Mesenchymal stem cell (in vitro differentiated cells and primary cell): ENCODE results near the gene ZNF521.

Experiments
- DNase-seq: peaks from one replicate; pipeline ENCODE4 v3.0.0-alpha.2; 2013
- H2AFZ ChIP-seq: one replicate; pipeline ENCODE4 v1.6.1; 2013; ENCODE audit warnings: low read depth, mild to moderate bottlenecking, control low read depth, inconsistent platforms, low read length, moderate library complexity
- H2AK5ac ChIP-seq: 2 replicates; pipeline ENCODE4 v1.6.1; 2013; ENCODE audit warnings: low read length, moderate library complexity, mild to moderate bottlenecking, inconsistent platforms; ENCODE audit not compliant: severe bottlenecking
- H2BK120ac ChIP-seq: one replicate; pipeline ENCODE4 v1.6.1; 2013; ENCODE audit warnings: low read depth, mild to moderate bottlenecking, inconsistent platforms, low read length, moderate library complexity
- H2BK12ac ChIP-seq, 2 experiments: one replicate each; pipeline ENCODE4 v1.6.1; 2013; ENCODE audit warnings: inconsistent platforms in 2 of 2, low read length in 2 of 2, mild to moderate bottlenecking in 2 of 2, moderate library complexity in 2 of 2, control low read depth in 1 of 2
- H2BK15ac ChIP-seq: one replicate; pipeline ENCODE4 v1.6.1; 2013; ENCODE audit warnings: mild to moderate bottlenecking, low read depth, inconsistent platforms; ENCODE audit not compliant: poor library complexity, severe bottlenecking
- H2BK5ac ChIP-seq: 2 replicates; pipeline ENCODE4 v1.6.1; 2013; ENCODE audit warnings: low read depth, mild to moderate bottlenecking, low read length, control low read depth, inconsistent platforms; ENCODE audit not compliant: poor library complexity, severe bottlenecking
- H3K14ac ChIP-seq, 2 experiments: one replicate each; pipeline ENCODE4 v1.6.1; 2013; ENCODE audit warnings: inconsistent platforms in 2 of 2, low read length in 2 of 2, control low read depth in 1 of 2, mild to moderate bottlenecking in 1 of 2, moderate library complexity in 1 of 2
- H3K18ac ChIP-seq, 2 experiments: one replicate each; pipeline ENCODE4 v1.6.1; 2013; ENCODE audit warnings: inconsistent platforms in 2 of 2, low read length in 2 of 2, control low read depth in 1 of 2, low read depth in 1 of 2, mild to moderate bottlenecking in 1 of 2
- H3K23ac ChIP-seq, 2 experiments: one replicate each; pipeline ENCODE4 v1.6.1; 2013; ENCODE audit warnings: inconsistent platforms in 2 of 2, low read length in 2 of 2, mild to moderate bottlenecking in 2 of 2, moderate library complexity in 2 of 2, control low read depth in 1 of 2
- H3K27ac ChIP-seq: 2 replicates; pipeline ENCODE4 v1.5.1; 2013; ENCODE audit warnings: mild to moderate bottlenecking, moderate library complexity, low read length, control low read depth, inconsistent platforms; ENCODE audit not compliant: poor library complexity, severe bottlenecking
- H3K27me3 ChIP-seq, 2 experiments: 2 replicates each; pipeline versions ENCODE4 v1.6.1 to v1.7.0; 2013; ENCODE audit warnings: low read length in 2 of 2, mild to moderate bottlenecking in 2 of 2, moderate library complexity in 2 of 2, control low read depth in 1 of 2, inconsistent platforms in 1 of 2; ENCODE audit not compliant: control insufficient read depth in 1 of 2, insufficient read depth in 1 of 2
- H3K36me3 ChIP-seq, 2 experiments: 2 replicates each; pipeline versions ENCODE4 v1.6.1 to v1.7.0; 2013; ENCODE audit warnings: low read length in 2 of 2, control low read depth in 1 of 2, inconsistent platforms in 1 of 2, low read depth in 1 of 2, mild to moderate bottlenecking in 1 of 2; ENCODE audit not compliant: insufficient read depth in 2 of 2, control insufficient read depth in 1 of 2
- H3K4ac ChIP-seq, 2 experiments: one replicate each; pipeline ENCODE4 v1.6.1; 2013; ENCODE audit warnings: inconsistent platforms in 2 of 2, low read length in 2 of 2, mild to moderate bottlenecking in 2 of 2, moderate library complexity in 2 of 2, control low read depth in 1 of 2, low read depth in 1 of 2
- H3K4me1 ChIP-seq: 2 replicates; pipeline ENCODE4 v1.6.1; 2013; ENCODE audit warnings: low read depth, low read length, control low read depth; ENCODE audit not compliant: control insufficient read depth, insufficient read depth
- H3K4me2 ChIP-seq: 2 replicates; pipeline ENCODE4 v1.6.1; 2013; ENCODE audit warnings: low read length, mild to moderate bottlenecking, inconsistent platforms; ENCODE audit not compliant: poor library complexity, severe bottlenecking
- H3K4me3 ChIP-seq, 2 experiments: 2 replicates each; pipeline versions ENCODE4 v1.5.1 to v1.7.0; 2013; ENCODE audit warnings: low read length in 2 of 2, mild to moderate bottlenecking in 2 of 2, control low read depth in 1 of 2, low read depth in 1 of 2; ENCODE audit not compliant: insufficient read depth in 1 of 2
- H3K79me1 ChIP-seq: replicated peaks from 2 replicates; pipeline ENCODE4 v1.6.1; 2013; ENCODE audit warnings: mild to moderate bottlenecking, control low read depth, low read length, inconsistent platforms; ENCODE audit not compliant: poor library complexity, severe bottlenecking
- H3K9ac ChIP-seq: 2 replicates; pipeline ENCODE4 v1.7.0; 2013; ENCODE audit warnings: mild to moderate bottlenecking, low read length, moderate library complexity
- H3K9me3 ChIP-seq: 2 replicates; pipeline ENCODE4 v1.7.0; 2013; ENCODE audit warnings: mild to moderate bottlenecking, low read length; ENCODE audit not compliant: control insufficient read depth
- H4K8ac ChIP-seq: one replicate; pipeline ENCODE4 v1.6.1; 2013; ENCODE audit warnings: inconsistent platforms, mild to moderate bottlenecking, low read length, moderate library complexity
- H4K91ac ChIP-seq: one replicate; pipeline ENCODE4 v1.6.1; 2013; ENCODE audit warnings: mild to moderate bottlenecking, low read length, inconsistent platforms
- WGBS: methylation state at CpG from one replicate; pipeline ENCODE4 v1.1.7; 2013; ENCODE audit warnings: mixed read lengths; 5-methylcytosine and 5-hydroxymethylcytosine counted together

ZNF521 gene

GRCh38 chr18:25345081-25345866, 6.7 kb downstream of the ZNF521 start:
- Histone ChIP-seq H4K8ac (no peak overlapping the region), H3K4me1 (peaks cover 1% of the 10 kb centered on the region), H3K4me2 (no peak overlapping the region), H3K36me3 (no peaks in the 10 kb centered on the region), H2AK5ac (no peak overlapping the region), H3K27ac (no peak overlapping the region), H3K18ac (no peak overlapping the region), H3K4me3 (peak overlapping the region in 1 of 2 experiments; percentile 2), H3K27me3 (no peaks in the 10 kb centered on the region), H3K4ac (no peak overlapping the region), H2BK120ac (no peak overlapping the region), H2BK12ac (no peak overlapping the region), H3K9me3 (no peaks in the 10 kb centered on the region), H3K79me1 (peaks cover 10% of the 10 kb centered on the region), H2BK5ac (no peak overlapping the region), H3K23ac (no peak overlapping the region), H2AFZ (no peak overlapping the region), H3K9ac (peak overlapping the region; percentile 62), H4K91ac (no peak overlapping the region), H3K14ac (no peak overlapping the region), H2BK15ac (no peak overlapping the region)
- WGBS = 68% methylated on average over 7 of the region's 8 CpGs
- no peak for DNase-seq

GRCh38 chr18:25341831-25342230, 10.1 kb downstream of the ZNF521 start:
- Histone ChIP-seq H2AK5ac (no peak overlapping the region), H3K4ac (no peak overlapping the region), H2BK5ac (no peak overlapping the region), H2BK12ac (no peak overlapping the region), H2BK120ac (no peak overlapping the region), H3K4me1 (no peaks in the 10 kb centered on the region), H3K79me1 (peaks cover 16% of the 10 kb centered on the region), H3K9me3 (no peaks in the 10 kb centered on the region), H3K23ac (no peak overlapping the region), H3K14ac (no peak overlapping the region), H3K4me3 (no peak overlapping the region), H2BK15ac (no peak overlapping the region), H3K18ac (no peak overlapping the region), H3K27me3 (no peaks in the 10 kb centered on the region), H2AFZ (no peak overlapping the region), H3K27ac (no peak overlapping the region), H4K8ac (no peak overlapping the region), H3K9ac (no peak overlapping the region), H3K36me3 (no peaks in the 10 kb centered on the region), H4K91ac (no peak overlapping the region), H3K4me2 (no peak overlapping the region)
- 97% methylated on average over 1 of the region's 2 CpGs for WGBS
- no peak for DNase-seq

GRCh38 chr18:25340762-25341161, 11.2 kb downstream of the ZNF521 start:
- WGBS = 90% methylated on average over 2 of the region's 3 CpGs
- no peaks in the 10 kb centered on the region for H3K36me3 ChIP-seq
- H2AFZ ChIP-seq = no peak overlapping the region
- no peak overlapping the region for H2BK15ac ChIP-seq
- no peaks in the 10 kb centered on the region for H3K4me1 ChIP-seq
- no peaks in the 10 kb centered on the region for H3K27me3 ChIP-seq
- no peak overlapping the region for H3K4me3 ChIP-seq
- no peak overlapping the region for H2BK120ac ChIP-seq
- no peak overlapping the region for H2AK5ac ChIP-seq
- no peak overlapping the region for H3K27ac ChIP-seq
- H3K14ac ChIP-seq = no peak overlapping the region
- peaks cover 20% of the 10 kb centered on the region for H3K79me1 ChIP-seq
- H4K91ac ChIP-seq = no peak overlapping the region
- H3K23ac ChIP-seq = no peak overlapping the region
- H3K4me2 ChIP-seq = no peak overlapping the region
- no peak overlapping the region for H2BK12ac ChIP-seq
- H3K9me3 ChIP-seq = no peaks in the 10 kb centered on the region
- H3K9ac ChIP-seq = no peak overlapping the region
- H3K18ac ChIP-seq = no peak overlapping the region
- no peak overlapping the region for H2BK5ac ChIP-seq
- H4K8ac ChIP-seq = no peak overlapping the region
- no peak overlapping the region for H3K4ac ChIP-seq
- no peak for DNase-seq

- H3K14ac ChIP-seq = no peak overlapping the region
- no peak overlapping the region for H2BK120ac ChIP-seq
- H3K4ac ChIP-seq = no peak overlapping the region
- 97% methylated on average over 6 of the region's 6 CpGs for WGBS
- H2AK5ac ChIP-seq = no peak overlapping the region
- H4K8ac ChIP-seq = no peak overlapping the region
- no peak overlapping the region for H2AFZ ChIP-seq
- H3K27me3 ChIP-seq = no peaks in the 10 kb centered on the region
- no peak overlapping the region for H3K9ac ChIP-seq
- no peak overlapping the region for H3K4me3 ChIP-seq
- no peak overlapping the region for H4K91ac ChIP-seq
- H3K79me1 ChIP-seq = peaks cover 21% of the 10 kb centered on the region
- no peak overlapping the region for H3K27ac ChIP-seq
- H3K36me3 ChIP-seq = no peaks in the 10 kb centered on the region
- no peak overlapping the region for H3K4me2 ChIP-seq
- H2BK5ac ChIP-seq = no peak overlapping the region
- no peak overlapping the region for H3K23ac ChIP-seq
- H2BK12ac ChIP-seq = no peak overlapping the region
- no peak overlapping the region for H2BK15ac ChIP-seq
- no peak overlapping the region for H3K18ac ChIP-seq
- H3K4me1 ChIP-seq = no peaks in the 10 kb centered on the region
- no peak for DNase-seq
- no peaks in the 10 kb centered on the region for H3K9me3 ChIP-seq
Measured at GRCh38 chr18:25335676-25336075, 16.3 kb downstream of the ZNF521 start.
